ENCODE measurements around the gene ZFYVE9. TPM values are rescaled to one million over a fixed set of nuclear protein-coding genes. Genes with fewer than 3 reads are reported as not detected.
"Not testable (repeated sequence)": the region's sequence is repeated elsewhere in the genome, so short reads cannot be mapped to it uniquely, and the experiment has no call there.

Gene ZFYVE9
- total and polyA plus RNA-seq, 2 of the 8 experiments (the other 6 are each of a cell fraction or from before 2014, with no cell fraction given) = 5.8 to 26.5 TPM

GRCh38 chr1:52094300-52094699 lies 47.6 kb upstream of the ZFYVE9 start:
- H2BK20ac ChIP-seq (ENCODE audit: low read length); H3K23me2 ChIP-seq (ENCODE audit: low read depth, low read length); H2AFZ ChIP-seq (ENCODE audit: low read length); FAIRE-seq; H3K27ac ChIP-seq (ENCODE audit: low read depth, low read length); H3K18ac ChIP-seq (ENCODE audit: extremely low read depth, low read length); H3K4me2 ChIP-seq (ENCODE audit: insufficient read depth in 1 of 2, low read depth in 2 of 2, low read length in 2 of 2); H3K9me3 ChIP-seq (ENCODE audit: insufficient read depth in 2 of 2, low read depth in 1 of 2, low read length in 1 of 2); H3K79me2 ChIP-seq (ENCODE audit: control insufficient read depth in 1 of 2, insufficient read depth in 2 of 2, low read length in 2 of 2); H2BK12ac ChIP-seq (ENCODE audit: low read depth, low read length); H3K4me3 ChIP-seq (ENCODE audit: extremely low read depth in 1 of 4, insufficient read depth in 2 of 4, low read depth in 3 of 4, low read length in 4 of 4); H2BK15ac ChIP-seq (ENCODE audit: low read length); H2BK5ac ChIP-seq (ENCODE audit: low read depth, low read length); H3K4ac ChIP-seq (replicated peaks; ENCODE audit: insufficient read length, low read depth, low read length); H2AK5ac ChIP-seq (ENCODE audit: low read depth, low read length); H3K27me3 ChIP-seq (replicated peaks in 1 of 4; ENCODE audit: control insufficient read depth in 3 of 4, extremely low read depth in 1 of 4, insufficient read depth in 3 of 4, low read length in 3 of 4); H3K4me1 ChIP-seq (replicated peaks in 1 of 4; ENCODE audit: control insufficient read depth in 3 of 4, insufficient read depth in 4 of 4, low read length in 3 of 4); H4K5ac ChIP-seq (ENCODE audit: insufficient read length, low read depth, low read length); H4K20me1 ChIP-seq (replicated peaks in 1 of 2; ENCODE audit: control insufficient read depth in 1 of 2, insufficient read depth in 2 of 2, low read length in 2 of 2); H3K14ac ChIP-seq (ENCODE audit: insufficient read length); H3K23ac ChIP-seq (ENCODE audit: insufficient read length); H3K56ac ChIP-seq (replicated peaks; ENCODE audit: insufficient read length, low read depth, low read length); H2BK120ac ChIP-seq (replicated peaks; ENCODE audit: low read depth, low read length); H3K79me1 ChIP-seq (ENCODE audit: low read depth, low read length); H4K8ac ChIP-seq (ENCODE audit: extremely low read depth, insufficient read depth, low read length); CTCF ChIA-PET (ENCODE audit: partially characterized antibody); H4K91ac ChIP-seq (replicated peaks; ENCODE audit: insufficient read length, low read length); H3K9ac ChIP-seq (replicated peaks in 1 of 4; ENCODE audit: extremely low read depth in 1 of 4, low read depth in 3 of 4, low read length in 3 of 4): not testable (repeated sequence)
- 92% methylated on average over 7 of the region's 7 CpGs; no CpG with 5 or more reads in 1 of the 2 experiments for WGBS, 2 experiments (ENCODE audit: extremely low coverage in 1 of 2, insufficient coverage in 1 of 2, insufficient read length in 1 of 2, insufficient replicate concordance in 2 of 2, low coverage in 1 of 2, low lambda C conversion rate in 2 of 2, missing lambda C conversion rate in 1 of 2)
- peak in 1 of 2 experiments; percentile 43 for DNase-seq (ENCODE audit: low read depth in 1 of 2, low spot score in 2 of 2)
- peaks cover 0 to 19% (median 9%) of the 10 kb centered on the region in 4 experiments; a peak in 4 of 8 replicates for H3K36me3 ChIP-seq (ENCODE audit: control insufficient read depth in 2 of 4, insufficient read depth in 4 of 4, low read length in 3 of 4)
- POLR2A ChIA-PET (ENCODE audit: partially characterized antibody) = interaction anchor here (0.8 to 1.8 kb wide), 6 partner anchors 8 to 61 kb away, joined by 3 to 5 read pairs (median 4); partner anchors contain the start of gene KTI12

Measured in H1 (cell line).